SK-N-SH treated with all-trans-retinoic acid at 6 μM for 48 hours (cell line): ENCODE measurements around the gene UAP1L1.

Source experiments
- ARNTL ChIP-seq: fragments of 450-650 bp; formaldehyde crosslinking; IDR thresholded peaks from 2 replicates; pipeline ENCODE4 v1.5.0; 2020; ENCODE audit warnings: low read depth, mild to moderate bottlenecking, moderate library complexity, borderline replicate concordance
- BACH2 ChIP-seq: fragments of 250-450 bp; sonication (Bioruptor Pico); IDR thresholded peaks from 2 replicates; pipeline ENCODE4 v1.9.0; 2021; ENCODE audit warnings: mild to moderate bottlenecking, borderline replicate concordance
- ESRRG ChIP-seq: fragments of 250-450 bp; sonication (Bioruptor Pico); IDR thresholded peaks from 2 replicates; pipeline ENCODE4 v1.6.1; 2021; ENCODE audit warnings: mild to moderate bottlenecking
- ISL1 ChIP-seq: fragments of 250-450 bp; sonication (Bioruptor Pico); IDR thresholded peaks from 2 replicates; pipeline ENCODE4 v2.1.2; 2022; ENCODE audit warnings: mild to moderate bottlenecking, moderate library complexity
- RARB ChIP-seq: fragments of 250-450 bp; sonication (Bioruptor Pico); IDR thresholded peaks from 2 replicates; pipeline ENCODE4 v1.8.0; 2021; ENCODE audit warnings: mild to moderate bottlenecking, moderate library complexity
- SNAI2 ChIP-seq: fragments of 250-450 bp; sonication (Bioruptor Pico); IDR thresholded peaks from 2 replicates; pipeline ENCODE4 v1.5.0; 2020; ENCODE audit warnings: mild to moderate bottlenecking, moderate library complexity
- TCF4 ChIP-seq: fragments of 250-450 bp; sonication (Bioruptor Pico); IDR thresholded peaks from 2 replicates; pipeline ENCODE4 v1.8.0; 2021; ENCODE audit warnings: mild to moderate bottlenecking, moderate library complexity, borderline replicate concordance
- TOX ChIP-seq: fragments of 250-450 bp; sonication (Bioruptor Pico); IDR thresholded peaks from 2 replicates; pipeline ENCODE4 v1.8.0; 2021; ENCODE audit warnings: mild to moderate bottlenecking, moderate library complexity, borderline replicate concordance
- ZC3H10 ChIP-seq: fragments of 250-450 bp; sonication (Bioruptor Pico); IDR thresholded peaks from 2 replicates; pipeline ENCODE4 v1.5.1; 2021; ENCODE audit warnings: mild to moderate bottlenecking, moderate library complexity
- ZFP3 ChIP-seq: fragments of 250-450 bp; sonication (Bioruptor Pico); IDR thresholded peaks from 2 replicates; pipeline ENCODE4 v1.5.0; 2020; ENCODE audit warnings: mild to moderate bottlenecking, moderate library complexity
- ZNF70 ChIP-seq: fragments of 450-650 bp; formaldehyde crosslinking; IDR thresholded peaks from 2 replicates; pipeline ENCODE4 v1.5.0; 2020; ENCODE audit warnings: mild to moderate bottlenecking, moderate library complexity
- TF ChIP-seq, protein P1 (sequence below): fragments of 250-450 bp; sonication (Bioruptor Pico); IDR thresholded peaks from 2 replicates; pipeline ENCODE4 v1.8.0; 2020; ENCODE audit warnings: mild to moderate bottlenecking, moderate library complexity, borderline replicate concordance
- TF ChIP-seq, protein P2 (sequence below): fragments of 250-450 bp; sonication (Bioruptor Pico); IDR thresholded peaks from 2 replicates; pipeline ENCODE4 v1.8.0; 2021; ENCODE audit warnings: low read depth, mild to moderate bottlenecking, moderate library complexity, borderline replicate concordance
- TF ChIP-seq, protein P3 (sequence below): fragments of 250-450 bp; sonication (Bioruptor Pico); IDR thresholded peaks from 2 replicates; pipeline ENCODE4 v1.5.1; 2020; ENCODE audit warnings: low read depth, mild to moderate bottlenecking, moderate library complexity

DNA sequence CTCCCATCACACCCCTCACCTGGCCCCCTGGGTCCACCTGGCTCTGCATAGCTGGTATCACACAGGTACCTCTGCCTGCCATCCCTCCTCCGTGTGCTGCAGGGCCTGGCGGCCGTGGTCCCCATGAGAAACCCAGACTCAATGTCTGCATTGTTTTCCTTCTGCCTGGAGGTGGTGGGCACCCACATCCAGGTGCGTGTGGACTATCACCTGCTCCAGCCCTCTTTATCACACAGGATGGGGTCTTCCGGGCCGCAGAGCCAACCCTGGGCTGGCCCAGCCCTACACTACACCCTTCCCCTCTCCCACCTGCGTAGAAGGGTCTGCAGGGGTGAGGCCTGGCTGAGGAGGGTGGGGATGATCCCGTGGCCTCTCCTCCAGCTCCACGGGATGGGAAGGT, 38.4 kb upstream of the UAP1L1 start:
- TF ChIP-seq ISL1 (CRISPR knock-in tag) (no peak), ZC3H10 (CRISPR knock-in tag) (no peak), ARNTL (CRISPR knock-in tag) (no peak), RARB (no peak), TOX (CRISPR knock-in tag) (no peak), ESRRG (CRISPR knock-in tag) (no peak), BACH2 (CRISPR knock-in tag) (no peak), SNAI2 (CRISPR knock-in tag) (no peak), TCF4 (CRISPR knock-in tag) (no peak), ZFP3 (CRISPR knock-in tag) (no peak), ZNF70 (CRISPR knock-in tag) (no peak)
- TF ChIP-seq, protein P1, sequence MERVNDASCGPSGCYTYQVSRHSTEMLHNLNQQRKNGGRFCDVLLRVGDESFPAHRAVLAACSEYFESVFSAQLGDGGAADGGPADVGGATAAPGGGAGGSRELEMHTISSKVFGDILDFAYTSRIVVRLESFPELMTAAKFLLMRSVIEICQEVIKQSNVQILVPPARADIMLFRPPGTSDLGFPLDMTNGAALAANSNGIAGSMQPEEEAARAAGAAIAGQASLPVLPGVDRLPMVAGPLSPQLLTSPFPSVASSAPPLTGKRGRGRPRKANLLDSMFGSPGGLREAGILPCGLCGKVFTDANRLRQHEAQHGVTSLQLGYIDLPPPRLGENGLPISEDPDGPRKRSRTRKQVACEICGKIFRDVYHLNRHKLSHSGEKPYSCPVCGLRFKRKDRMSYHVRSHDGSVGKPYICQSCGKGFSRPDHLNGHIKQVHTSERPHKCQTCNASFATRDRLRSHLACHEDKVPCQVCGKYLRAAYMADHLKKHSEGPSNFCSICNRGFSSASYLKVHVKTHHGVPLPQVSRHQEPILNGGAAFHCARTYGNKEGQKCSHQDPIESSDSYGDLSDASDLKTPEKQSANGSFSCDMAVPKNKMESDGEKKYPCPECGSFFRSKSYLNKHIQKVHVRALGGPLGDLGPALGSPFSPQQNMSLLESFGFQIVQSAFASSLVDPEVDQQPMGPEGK (CRISPR knock-in tag): no peak
- TF ChIP-seq, protein P2, sequence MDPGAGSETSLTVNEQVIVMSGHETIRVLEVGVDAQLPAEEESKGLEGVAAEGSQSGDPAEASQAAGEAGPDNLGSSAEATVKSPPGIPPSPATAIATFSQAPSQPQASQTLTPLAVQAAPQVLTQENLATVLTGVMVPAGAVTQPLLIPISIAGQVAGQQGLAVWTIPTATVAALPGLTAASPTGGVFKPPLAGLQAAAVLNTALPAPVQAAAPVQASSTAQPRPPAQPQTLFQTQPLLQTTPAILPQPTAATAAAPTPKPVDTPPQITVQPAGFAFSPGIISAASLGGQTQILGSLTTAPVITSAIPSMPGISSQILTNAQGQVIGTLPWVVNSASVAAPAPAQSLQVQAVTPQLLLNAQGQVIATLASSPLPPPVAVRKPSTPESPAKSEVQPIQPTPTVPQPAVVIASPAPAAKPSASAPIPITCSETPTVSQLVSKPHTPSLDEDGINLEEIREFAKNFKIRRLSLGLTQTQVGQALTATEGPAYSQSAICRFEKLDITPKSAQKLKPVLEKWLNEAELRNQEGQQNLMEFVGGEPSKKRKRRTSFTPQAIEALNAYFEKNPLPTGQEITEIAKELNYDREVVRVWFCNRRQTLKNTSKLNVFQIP (CRISPR knock-in tag): no peak
- TF ChIP-seq, protein P3, sequence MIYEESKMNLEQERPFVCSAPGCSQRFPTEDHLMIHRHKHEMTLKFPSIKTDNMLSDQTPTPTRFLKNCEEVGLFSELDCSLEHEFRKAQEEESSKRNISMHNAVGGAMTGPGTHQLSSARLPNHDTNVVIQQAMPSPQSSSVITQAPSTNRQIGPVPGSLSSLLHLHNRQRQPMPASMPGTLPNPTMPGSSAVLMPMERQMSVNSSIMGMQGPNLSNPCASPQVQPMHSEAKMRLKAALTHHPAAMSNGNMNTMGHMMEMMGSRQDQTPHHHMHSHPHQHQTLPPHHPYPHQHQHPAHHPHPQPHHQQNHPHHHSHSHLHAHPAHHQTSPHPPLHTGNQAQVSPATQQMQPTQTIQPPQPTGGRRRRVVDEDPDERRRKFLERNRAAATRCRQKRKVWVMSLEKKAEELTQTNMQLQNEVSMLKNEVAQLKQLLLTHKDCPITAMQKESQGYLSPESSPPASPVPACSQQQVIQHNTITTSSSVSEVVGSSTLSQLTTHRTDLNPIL: no peak
